GM23338 (cell line): ENCODE data around the gene ZNF444. TPM values are rescaled to one million over a fixed set of nuclear protein-coding genes. Genes with fewer than 3 reads are reported as not detected.
A peak's percentile ranks its signal among the peaks of the same experiment; 100 is the strongest.

ENCODE experiments used
- ATAC-seq: fragments of 200-7000 bp; cut with Tn5 transposase; 3 replicates; pipeline ENCODE4 v1.9.1; 2020
- DNase-seq: peaks from one replicate; pipeline ENCODE4 v3.0.0-alpha.2; 2015; ENCODE audit warnings: low spot score
- H2AFZ ChIP-seq: fragments of 200-600 bp; sonication (generic); 2 replicates; pipeline ENCODE4 v1.8.0; 2016; ENCODE audit warnings: antibody characterized with exemption, mild to moderate bottlenecking, moderate library complexity
- H3F3A ChIP-seq: fragments of 200-600 bp; sonication (generic); replicated peaks from 2 replicates; pipeline ENCODE4 v1.8.0; 2017; ENCODE audit warnings: antibody characterized with exemption, mixed run types, low read depth
- H3K27ac ChIP-seq: fragments of 200-600 bp; sonication (generic); 2 replicates; pipeline ENCODE4 v1.6.1; 2016; ENCODE audit warnings: low read depth
- H3K27me3 ChIP-seq: fragments of 200-600 bp; sonication (generic); 2 replicates; pipeline ENCODE4 v1.8.0; 2016; ENCODE audit warnings: mild to moderate bottlenecking, mixed run types, moderate library complexity; ENCODE audit not compliant: insufficient read depth
- H3K36me3 ChIP-seq: fragments of 200-600 bp; sonication (generic); 2 replicates; pipeline ENCODE4 v1.8.0; 2016; ENCODE audit warnings: mild to moderate bottlenecking; ENCODE audit not compliant: insufficient read depth
- H3K4me1 ChIP-seq: fragments of 200-600 bp; sonication (generic); 2 replicates; pipeline ENCODE4 v1.8.0; 2016; ENCODE audit warnings: mild to moderate bottlenecking, moderate library complexity; ENCODE audit not compliant: insufficient read depth
- H3K4me2 ChIP-seq: fragments of 200-600 bp; sonication (generic); 2 replicates; pipeline ENCODE4 v1.7.1; 2017; ENCODE audit warnings: mixed run types
- H3K4me3 ChIP-seq: fragments of 200-600 bp; sonication (generic); 2 replicates; pipeline ENCODE4 v1.6.1; 2016; ENCODE audit warnings: mixed run types
- H3K79me2 ChIP-seq: fragments of 200-600 bp; sonication (generic); replicated peaks from 2 replicates; pipeline ENCODE4 v1.8.0; 2017; ENCODE audit warnings: mild to moderate bottlenecking; ENCODE audit not compliant: insufficient read depth
- H3K9me2 ChIP-seq: fragments of 200-600 bp; sonication (generic); 2 replicates; pipeline ENCODE4 v1.8.0; 2017; ENCODE audit not compliant: insufficient read depth
- H4K20me1 ChIP-seq: fragments of 200-600 bp; sonication (generic); replicated peaks from 2 replicates; pipeline ENCODE4 v1.8.0; 2017; ENCODE audit warnings: mild to moderate bottlenecking; ENCODE audit not compliant: insufficient read depth
- H3K27ac Mint-ChIP-seq: 2 replicates; pipeline ENCODE4 v1.8.0; 2020; ENCODE audit warnings: inconsistent platforms, mild to moderate bottlenecking, moderate library complexity, mixed read lengths
- H3K27me3 Mint-ChIP-seq: 3 replicates; pipeline ENCODE4 v1.8.0; 2022; ENCODE audit warnings: low read depth, mild to moderate bottlenecking, moderate library complexity, mixed read lengths, inconsistent platforms; ENCODE audit not compliant: insufficient read depth, poor library complexity
- H3K36me3 Mint-ChIP-seq: 3 replicates; pipeline ENCODE4 v1.8.0; 2021; ENCODE audit warnings: low read depth, mild to moderate bottlenecking, inconsistent platforms, moderate library complexity, mixed read lengths
- H3K4me1 Mint-ChIP-seq: 3 replicates; pipeline ENCODE4 v1.8.0; 2020; ENCODE audit warnings: mild to moderate bottlenecking, inconsistent platforms, mixed read lengths
- H3K4me3 Mint-ChIP-seq: 3 replicates; pipeline ENCODE4 v1.8.0; 2021; ENCODE audit warnings: moderate library complexity, mild to moderate bottlenecking, inconsistent platforms, mixed read lengths
- H3K9me3 Mint-ChIP-seq: 3 replicates; pipeline ENCODE4 v1.8.0; 2020; ENCODE audit warnings: moderate library complexity, mild to moderate bottlenecking, inconsistent platforms, mixed read lengths
- CREB1 ChIP-seq: fragments of 250-450 bp; sonication (Bioruptor Pico); IDR thresholded peaks from 2 replicates; pipeline ENCODE4 v1.5.0; 2020; ENCODE audit warnings: low read depth, mild to moderate bottlenecking, moderate library complexity
- CTCF ChIP-seq, 2 experiments: fragments of 200-600 bp in 1 of 2; sonication (generic) in 1 of 2; conservative IDR thresholded peaks; 2 replicates each; pipeline versions ENCODE4 v1.5.1 to v1.6.1; 2016 to 2017; ENCODE audit warnings: antibody characterized with exemption in 2 of 2, low read depth in 2 of 2, mild to moderate bottlenecking in 2 of 2, moderate library complexity in 1 of 2
- EZH2 ChIP-seq: fragments of 200-600 bp; sonication (generic); IDR thresholded peaks from one replicate; pipeline ENCODE4 v1.8.0; 2017; ENCODE audit warnings: antibody characterized with exemption, mild to moderate bottlenecking, low read depth; ENCODE audit not compliant: unreplicated experiment
- EZH2phosphoT487 ChIP-seq: fragments of 200-600 bp; sonication (generic); IDR thresholded peaks from one replicate; pipeline ENCODE4 v1.8.1; 2018; ENCODE audit warnings: antibody characterized with exemption; ENCODE audit not compliant: unreplicated experiment
- JUNB ChIP-seq: IDR thresholded peaks from one replicate; pipeline ENCODE4 v1.6.1; 2016; ENCODE audit warnings: antibody characterized with exemption; ENCODE audit not compliant: unreplicated experiment
- NANOG ChIP-seq: IDR thresholded peaks from 2 replicates; pipeline ENCODE4 v1.6.1; 2016; ENCODE audit warnings: antibody characterized with exemption, borderline replicate concordance
- POLR2AphosphoS5 ChIP-seq: IDR thresholded peaks from 2 replicates; pipeline ENCODE4 v1.6.1; 2016; ENCODE audit warnings: antibody characterized with exemption, low read depth
- STAT1 ChIP-seq: IDR thresholded peaks from one replicate; pipeline ENCODE4 v1.6.1; 2016; ENCODE audit warnings: antibody characterized with exemption; ENCODE audit not compliant: unreplicated experiment
- ZNF114 ChIP-seq: fragments of 250-450 bp; sonication (Bioruptor Pico); IDR thresholded peaks from 2 replicates; pipeline ENCODE4 v1.5.0; 2020; ENCODE audit warnings: mild to moderate bottlenecking, moderate library complexity
- ZNF331 ChIP-seq: fragments of 250-450 bp; sonication (Bioruptor Pico); IDR thresholded peaks from 2 replicates; pipeline ENCODE4 v1.5.0; 2020; ENCODE audit warnings: low read depth, mild to moderate bottlenecking, moderate library complexity
- ZNF462 ChIP-seq: fragments of 250-450 bp; sonication (Bioruptor Pico); IDR thresholded peaks from 2 replicates; pipeline ENCODE4 v1.5.0; 2020; ENCODE audit warnings: mild to moderate bottlenecking, moderate library complexity
- polyA plus RNA-seq: library from polyadenylated mRNA; unstranded; fragments of >200 nt; fragmentation: Nextera tagmentation; extraction: Ambion mirVana; gene quantifications from 2 replicates; pipeline ENCODE4 v1.2.1, GENCODE V29; 2016
- total RNA-seq: library from RNA; depleted of rRNA; stranded (reverse); fragments of >200 nt; shearing (Covaris generic); gene quantifications from 2 replicates; pipeline ENCODE4 v1.2.3, GENCODE V29; 2014
- TF ChIP-seq, protein P1 (sequence below): IDR thresholded peaks from one replicate; pipeline ENCODE4 v1.6.1; 2018; ENCODE audit warnings: antibody characterized with exemption; ENCODE audit not compliant: unreplicated experiment
- TF ChIP-seq, protein P2 (sequence below): IDR thresholded peaks from 2 replicates; pipeline ENCODE4 v1.6.1; 2016; ENCODE audit warnings: antibody characterized with exemption

The ZNF444 gene
- total and polyA plus RNA-seq, 2 experiments from 2014 or later, result 25.1 to 58.5 TPM

GRCh38 chr19:56114778-56115110, 26.3 kb upstream of the ZNF444 start:
- no peak overlapping the region for H2AFZ ChIP-seq
- H3F3A ChIP-seq, result no peaks in the 10 kb centered on the region
- H3K27me3 ChIP-seq, result no peaks in the 10 kb centered on the region
- Mint-ChIP-seq H3K27me3 (peaks cover 28% of the 10 kb centered on the region), H3K9me3 (no peaks in the 10 kb centered on the region; the same call in 1 of the 3 replicates), H3K27ac (peak overlapping the region; percentile 78), H3K4me3 (peak overlapping the region; percentile 23; the same call in 2 of the 3 replicates), H3K4me1 (peaks cover 72% of the 10 kb centered on the region), H3K36me3 (peaks cover 18% of the 10 kb centered on the region)
- no peaks in the 10 kb centered on the region; the same call in 1 of the 2 replicates for H3K36me3 ChIP-seq
- peaks cover 46% of the 10 kb centered on the region for H3K4me1 ChIP-seq
- peaks cover 44% of the 10 kb centered on the region for H4K20me1 ChIP-seq
- no peak for TF ChIP-seq ZNF331 (CRISPR knock-in tag)
- TF ChIP-seq STAT1, result no peak
- TF ChIP-seq, protein P1, sequence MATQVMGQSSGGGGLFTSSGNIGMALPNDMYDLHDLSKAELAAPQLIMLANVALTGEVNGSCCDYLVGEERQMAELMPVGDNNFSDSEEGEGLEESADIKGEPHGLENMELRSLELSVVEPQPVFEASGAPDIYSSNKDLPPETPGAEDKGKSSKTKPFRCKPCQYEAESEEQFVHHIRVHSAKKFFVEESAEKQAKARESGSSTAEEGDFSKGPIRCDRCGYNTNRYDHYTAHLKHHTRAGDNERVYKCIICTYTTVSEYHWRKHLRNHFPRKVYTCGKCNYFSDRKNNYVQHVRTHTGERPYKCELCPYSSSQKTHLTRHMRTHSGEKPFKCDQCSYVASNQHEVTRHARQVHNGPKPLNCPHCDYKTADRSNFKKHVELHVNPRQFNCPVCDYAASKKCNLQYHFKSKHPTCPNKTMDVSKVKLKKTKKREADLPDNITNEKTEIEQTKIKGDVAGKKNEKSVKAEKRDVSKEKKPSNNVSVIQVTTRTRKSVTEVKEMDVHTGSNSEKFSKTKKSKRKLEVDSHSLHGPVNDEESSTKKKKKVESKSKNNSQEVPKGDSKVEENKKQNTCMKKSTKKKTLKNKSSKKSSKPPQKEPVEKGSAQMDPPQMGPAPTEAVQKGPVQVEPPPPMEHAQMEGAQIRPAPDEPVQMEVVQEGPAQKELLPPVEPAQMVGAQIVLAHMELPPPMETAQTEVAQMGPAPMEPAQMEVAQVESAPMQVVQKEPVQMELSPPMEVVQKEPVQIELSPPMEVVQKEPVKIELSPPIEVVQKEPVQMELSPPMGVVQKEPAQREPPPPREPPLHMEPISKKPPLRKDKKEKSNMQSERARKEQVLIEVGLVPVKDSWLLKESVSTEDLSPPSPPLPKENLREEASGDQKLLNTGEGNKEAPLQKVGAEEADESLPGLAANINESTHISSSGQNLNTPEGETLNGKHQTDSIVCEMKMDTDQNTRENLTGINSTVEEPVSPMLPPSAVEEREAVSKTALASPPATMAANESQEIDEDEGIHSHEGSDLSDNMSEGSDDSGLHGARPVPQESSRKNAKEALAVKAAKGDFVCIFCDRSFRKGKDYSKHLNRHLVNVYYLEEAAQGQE, result no peak
- no peak for TF ChIP-seq EZH2phosphoT487
- TF ChIP-seq ZNF114 (CRISPR knock-in tag), result no peak
- TF ChIP-seq CTCF (conservative IDR thresholded peaks at IDR 0.05; ENCODE audit: low read depth in 2 of 2), result no peak; a peak in 1 of 4 replicates
- TF ChIP-seq NANOG, result no peak
- no peak for TF ChIP-seq POLR2AphosphoS5
- TF ChIP-seq EZH2, result no peak
- TF ChIP-seq JUNB, result no peak
- TF ChIP-seq, protein P2, sequence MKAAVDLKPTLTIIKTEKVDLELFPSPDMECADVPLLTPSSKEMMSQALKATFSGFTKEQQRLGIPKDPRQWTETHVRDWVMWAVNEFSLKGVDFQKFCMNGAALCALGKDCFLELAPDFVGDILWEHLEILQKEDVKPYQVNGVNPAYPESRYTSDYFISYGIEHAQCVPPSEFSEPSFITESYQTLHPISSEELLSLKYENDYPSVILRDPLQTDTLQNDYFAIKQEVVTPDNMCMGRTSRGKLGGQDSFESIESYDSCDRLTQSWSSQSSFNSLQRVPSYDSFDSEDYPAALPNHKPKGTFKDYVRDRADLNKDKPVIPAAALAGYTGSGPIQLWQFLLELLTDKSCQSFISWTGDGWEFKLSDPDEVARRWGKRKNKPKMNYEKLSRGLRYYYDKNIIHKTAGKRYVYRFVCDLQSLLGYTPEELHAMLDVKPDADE, result no peak
- no peak for TF ChIP-seq CREB1
- no peak for TF ChIP-seq ZNF462 (CRISPR knock-in tag)
- peaks cover 97% of the 10 kb centered on the region for H3K79me2 ChIP-seq
- ATAC-seq (no peak), DNase-seq (no peak)
- peak overlapping the region; percentile 76; the same call in 1 of the 2 replicates for H3K27ac ChIP-seq
- H3K4me3 ChIP-seq, result no peak overlapping the region
- H3K9me2 ChIP-seq, result no peaks in the 10 kb centered on the region
- H3K4me2 ChIP-seq, result no peak overlapping the region
